HEK293 (cell line): Measurements from ENCODE around the gene PCID2.

ENCODE experiments used
- CTCF ChIA-PET: fragments of 350-600 bp; formaldehyde crosslinking; extraction: SDS; loops from one replicate; lab custom pipeline; 2021; ENCODE audit warnings: antibody characterized with exemption; lab: Yijun Ruan, JAX
- POLR2A ChIA-PET: fragments of 300-600 bp; formaldehyde crosslinking; extraction: SDS; loops from one replicate; lab custom pipeline; 2020; ENCODE audit warnings: antibody characterized with exemption, inconsistent platforms; lab: Yijun Ruan, JAX
- H3K27ac ChIP-seq: fragments of 200-500 bp; sonication (Bioruptor generic); 2 replicates; pipeline ENCODE4 v1.5.1; 2014; ENCODE audit warnings: low read depth, low read length, control low read depth, inconsistent platforms; ENCODE audit errors: extremely low read depth
- H3K36me3 ChIP-seq, 2 experiments: fragments of 200-500 bp in 1 of 2; sonication (Bioruptor generic) in 1 of 2; 1 replicate in 1 of 2; 2 replicates in 1 of 2; pipeline ENCODE4 v1.5.1; 2014 to 2017; ENCODE audit warnings: inconsistent platforms in 2 of 2, low read length in 2 of 2; ENCODE audit not compliant: control insufficient read depth in 2 of 2, insufficient read depth in 1 of 2
- H3K4me1 ChIP-seq: fragments of 200-500 bp; sonication (Bioruptor generic); 2 replicates; pipeline ENCODE4 v1.5.1; 2014; ENCODE audit warnings: mild to moderate bottlenecking, low read length, inconsistent platforms; ENCODE audit not compliant: control insufficient read depth, insufficient read depth
- H3K4me3 ChIP-seq: 2 replicates; pipeline ENCODE4 v1.5.1; 2011; ENCODE audit warnings: low read depth, mild to moderate bottlenecking, control low read depth, low read length, moderate library complexity
- H3K9me3 ChIP-seq: fragments of 200-500 bp; sonication (Bioruptor generic); 2 replicates; pipeline ENCODE4 v1.5.1; 2014; ENCODE audit warnings: low read depth, low read length, inconsistent platforms; ENCODE audit not compliant: control insufficient read depth, insufficient read depth
- HOXC10 ChIP-seq: sonication (generic); formaldehyde crosslinking; IDR thresholded peaks from 2 replicates; pipeline ENCODE4 v1.8.1; 2023; ENCODE audit warnings: mild to moderate bottlenecking, missing genetic modification reagents
- PRDM1 ChIP-seq: fragments of 450-650 bp; formaldehyde crosslinking; IDR thresholded peaks from 2 replicates; pipeline ENCODE4; 2016; ENCODE audit warnings: missing biosample characterization, missing genetic modification characterization
- SP2 ChIP-seq: fragments of 450-650 bp; formaldehyde crosslinking; IDR thresholded peaks from 2 replicates; pipeline ENCODE4 v1.5.1; 2016; ENCODE audit warnings: missing biosample characterization, missing genetic modification characterization
- ZFP3 ChIP-seq: fragments of 450-650 bp; formaldehyde crosslinking; IDR thresholded peaks from 2 replicates; pipeline ENCODE4 v1.5.1; 2016; ENCODE audit warnings: low read depth, missing biosample characterization, missing genetic modification characterization
- ZNF221 ChIP-seq: fragments of 450-650 bp; formaldehyde crosslinking; IDR thresholded peaks from 2 replicates; pipeline ENCODE4 v1.5.1; 2017; ENCODE audit warnings: missing biosample characterization, missing genetic modification characterization, borderline replicate concordance
- ZNF596 ChIP-seq: fragments of 450-650 bp; IDR thresholded peaks from 2 replicates; pipeline ENCODE4 v1.5.0; 2018; ENCODE audit warnings: missing biosample characterization, mild to moderate bottlenecking, missing genetic modification characterization, moderate library complexity
- ZNF600 ChIP-seq: fragments of 450-650 bp; formaldehyde crosslinking; IDR thresholded peaks from 2 replicates; pipeline ENCODE4 v1.5.1; 2016; ENCODE audit warnings: missing biosample characterization, missing genetic modification characterization
- ZNF830 ChIP-seq: fragments of 450-650 bp; IDR thresholded peaks from 2 replicates; pipeline ENCODE4 v1.5.0; 2018; ENCODE audit warnings: missing biosample characterization, missing genetic modification characterization, low read depth, mild to moderate bottlenecking, moderate library complexity
- TF ChIP-seq, protein P1 (sequence below): fragments of 450-650 bp; formaldehyde crosslinking; IDR thresholded peaks from 2 replicates; pipeline ENCODE4 v1.5.1; 2016; ENCODE audit warnings: missing biosample characterization, missing genetic modification characterization
- TF ChIP-seq, protein P2 (sequence below): fragments of 450-650 bp; formaldehyde crosslinking; IDR thresholded peaks from 2 replicates; pipeline ENCODE4 v1.5.1; 2017; ENCODE audit warnings: missing biosample characterization, missing genetic modification characterization
- TF ChIP-seq, protein P3 (sequence below): fragments of 450-650 bp; formaldehyde crosslinking; optimal IDR thresholded peaks from 2 replicates; pipeline ENCODE3; 2016; ENCODE audit warnings: missing biosample characterization, mild to moderate bottlenecking, missing genetic modification characterization
- TF ChIP-seq, protein P4 (sequence below): fragments of 450-650 bp; formaldehyde crosslinking; IDR thresholded peaks from 2 replicates; pipeline ENCODE4 v1.5.1; 2016; ENCODE audit warnings: missing biosample characterization, missing genetic modification characterization
- TF ChIP-seq, protein P5 (sequence below): fragments of 450-650 bp; formaldehyde crosslinking; IDR thresholded peaks from 2 replicates; pipeline ENCODE4 v1.5.1; 2017; ENCODE audit warnings: missing biosample characterization, missing genetic modification characterization
- TF ChIP-seq, protein P6 (sequence below): fragments of 450-650 bp; formaldehyde crosslinking; IDR thresholded peaks from 2 replicates; pipeline ENCODE4 v1.5.1; 2016; ENCODE audit warnings: missing biosample characterization, missing genetic modification characterization
- TF ChIP-seq, protein P7 (sequence below): fragments of 450-650 bp; formaldehyde crosslinking; IDR thresholded peaks from 2 replicates; pipeline ENCODE4 v1.5.1; 2016; ENCODE audit warnings: missing biosample characterization, missing genetic modification characterization

PCID2 gene

DNA sequence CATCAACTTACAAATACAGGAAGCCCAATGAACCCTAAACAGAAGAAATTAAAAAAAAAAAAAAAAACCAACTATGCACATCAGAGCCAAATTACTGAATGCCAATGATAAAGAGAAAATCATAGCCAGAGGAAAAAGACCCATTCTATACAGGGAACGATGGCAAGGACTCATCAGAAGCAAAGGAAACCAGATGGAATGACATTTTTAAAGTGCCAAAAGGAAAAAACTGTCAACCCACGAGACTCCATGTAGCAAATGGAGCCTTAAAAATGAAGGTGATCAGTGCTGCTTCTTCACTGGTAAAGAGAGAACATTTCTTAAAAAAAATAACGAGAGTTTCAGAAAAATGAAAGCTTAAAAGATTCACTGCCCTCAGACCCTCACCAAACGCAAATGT lies 18.3 kb downstream of the PCID2 start:
- no peaks in the 10 kb centered on the region for H3K4me1 ChIP-seq
- ChIA-PET POLR2A (interaction anchor here (0.6 kb wide), 1 partner anchor 277 kb away, joined by 3 read pairs; no protein-coding TSS in a partner anchor), CTCF (no interaction called here)
- TF ChIP-seq PRDM1 (peak; percentile 75), HOXC10 (no peak), ZNF830 (no peak), ZFP3 (tag by site-specific recombination) (no peak), ZNF596 (tag by site-specific recombination) (no peak)
- TF ChIP-seq, protein P1, sequence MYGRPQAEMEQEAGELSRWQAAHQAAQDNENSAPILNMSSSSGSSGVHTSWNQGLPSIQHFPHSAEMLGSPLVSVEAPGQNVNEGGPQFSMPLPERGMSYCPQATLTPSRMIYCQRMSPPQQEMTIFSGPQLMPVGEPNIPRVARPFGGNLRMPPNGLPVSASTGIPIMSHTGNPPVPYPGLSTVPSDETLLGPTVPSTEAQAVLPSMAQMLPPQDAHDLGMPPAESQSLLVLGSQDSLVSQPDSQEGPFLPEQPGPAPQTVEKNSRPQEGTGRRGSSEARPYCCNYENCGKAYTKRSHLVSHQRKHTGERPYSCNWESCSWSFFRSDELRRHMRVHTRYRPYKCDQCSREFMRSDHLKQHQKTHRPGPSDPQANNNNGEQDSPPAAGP, result no peak
- TF ChIP-seq, protein P2, sequence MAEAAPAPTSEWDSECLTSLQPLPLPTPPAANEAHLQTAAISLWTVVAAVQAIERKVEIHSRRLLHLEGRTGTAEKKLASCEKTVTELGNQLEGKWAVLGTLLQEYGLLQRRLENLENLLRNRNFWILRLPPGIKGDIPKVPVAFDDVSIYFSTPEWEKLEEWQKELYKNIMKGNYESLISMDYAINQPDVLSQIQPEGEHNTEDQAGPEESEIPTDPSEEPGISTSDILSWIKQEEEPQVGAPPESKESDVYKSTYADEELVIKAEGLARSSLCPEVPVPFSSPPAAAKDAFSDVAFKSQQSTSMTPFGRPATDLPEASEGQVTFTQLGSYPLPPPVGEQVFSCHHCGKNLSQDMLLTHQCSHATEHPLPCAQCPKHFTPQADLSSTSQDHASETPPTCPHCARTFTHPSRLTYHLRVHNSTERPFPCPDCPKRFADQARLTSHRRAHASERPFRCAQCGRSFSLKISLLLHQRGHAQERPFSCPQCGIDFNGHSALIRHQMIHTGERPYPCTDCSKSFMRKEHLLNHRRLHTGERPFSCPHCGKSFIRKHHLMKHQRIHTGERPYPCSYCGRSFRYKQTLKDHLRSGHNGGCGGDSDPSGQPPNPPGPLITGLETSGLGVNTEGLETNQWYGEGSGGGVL (tag by site-specific recombination), result no peak
- TF ChIP-seq, all 188 proteins: peak for 1
- peaks cover 10 to 68% of the 10 kb centered on the region in 2 experiments for H3K36me3 ChIP-seq
- H3K4me3 ChIP-seq, result no peak overlapping the region
- H3K9me3 ChIP-seq, result no peaks in the 10 kb centered on the region
- no peak overlapping the region for H3K27ac ChIP-seq

DNA sequence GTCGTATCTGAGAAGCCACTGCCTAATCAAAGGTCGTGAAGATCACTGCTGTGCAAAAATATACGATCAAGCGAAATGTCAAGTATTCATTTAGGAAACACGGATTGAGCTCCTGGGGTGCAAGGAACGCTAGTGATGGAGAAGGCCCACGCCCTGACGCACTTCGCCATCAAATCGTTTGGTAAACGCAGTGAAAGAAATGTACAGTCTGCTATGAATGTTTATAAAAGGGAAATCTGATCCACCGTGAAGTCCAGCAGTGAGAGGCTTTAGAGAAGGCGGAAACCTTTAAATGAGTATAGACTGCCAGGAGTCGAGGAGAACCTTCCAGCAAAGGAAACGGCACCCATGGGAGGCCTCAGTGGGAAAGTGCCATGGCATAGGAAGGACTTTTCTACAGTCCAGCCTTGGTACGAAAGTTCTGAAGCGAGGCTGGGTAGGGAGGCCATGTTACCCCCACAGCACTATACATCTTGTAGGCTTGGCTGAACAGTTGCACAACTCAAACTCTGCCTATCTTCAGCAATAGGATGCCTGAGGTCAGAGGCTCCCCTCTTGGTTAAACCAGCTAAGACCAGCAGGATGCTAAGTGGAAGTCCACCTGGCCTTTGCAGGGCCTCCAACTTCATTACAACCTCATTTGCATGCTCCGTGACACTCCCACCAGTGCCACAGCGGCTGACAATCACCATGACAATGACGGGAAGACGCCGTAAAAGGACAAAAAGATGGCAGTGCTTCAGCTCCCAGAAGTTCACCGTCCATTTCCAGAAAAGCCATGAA lies 20.4 kb downstream of the PCID2 start:
- Histone ChIP-seq H3K4me3 (no peak overlapping the region), H3K4me1 (no peaks in the 10 kb centered on the region), H3K27ac (no peak overlapping the region), H3K36me3 (peaks cover 6 to 69% of the 10 kb centered on the region in 2 experiments), H3K9me3 (no peaks in the 10 kb centered on the region)
- ChIA-PET CTCF (interaction anchor here (0.7 kb wide), 1 partner anchor 34 kb away, joined by 3 read pairs; no protein-coding TSS in a partner anchor), POLR2A (interaction anchor here (1.3 kb wide), 1 partner anchor 21 kb away, joined by 6 read pairs; the partner anchor contains the start of gene PCID2)
- TF ChIP-seq, protein P3, sequence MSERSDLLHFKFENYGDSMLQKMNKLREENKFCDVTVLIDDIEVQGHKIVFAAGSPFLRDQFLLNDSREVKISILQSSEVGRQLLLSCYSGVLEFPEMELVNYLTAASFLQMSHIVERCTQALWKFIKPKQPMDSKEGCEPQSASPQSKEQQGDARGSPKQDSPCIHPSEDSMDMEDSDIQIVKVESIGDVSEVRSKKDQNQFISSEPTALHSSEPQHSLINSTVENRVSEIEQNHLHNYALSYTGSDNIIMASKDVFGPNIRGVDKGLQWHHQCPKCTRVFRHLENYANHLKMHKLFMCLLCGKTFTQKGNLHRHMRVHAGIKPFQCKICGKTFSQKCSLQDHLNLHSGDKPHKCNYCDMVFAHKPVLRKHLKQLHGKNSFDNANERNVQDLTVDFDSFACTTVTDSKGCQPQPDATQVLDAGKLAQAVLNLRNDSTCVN (tag by site-specific recombination), result no peak
- TF ChIP-seq, protein P4, sequence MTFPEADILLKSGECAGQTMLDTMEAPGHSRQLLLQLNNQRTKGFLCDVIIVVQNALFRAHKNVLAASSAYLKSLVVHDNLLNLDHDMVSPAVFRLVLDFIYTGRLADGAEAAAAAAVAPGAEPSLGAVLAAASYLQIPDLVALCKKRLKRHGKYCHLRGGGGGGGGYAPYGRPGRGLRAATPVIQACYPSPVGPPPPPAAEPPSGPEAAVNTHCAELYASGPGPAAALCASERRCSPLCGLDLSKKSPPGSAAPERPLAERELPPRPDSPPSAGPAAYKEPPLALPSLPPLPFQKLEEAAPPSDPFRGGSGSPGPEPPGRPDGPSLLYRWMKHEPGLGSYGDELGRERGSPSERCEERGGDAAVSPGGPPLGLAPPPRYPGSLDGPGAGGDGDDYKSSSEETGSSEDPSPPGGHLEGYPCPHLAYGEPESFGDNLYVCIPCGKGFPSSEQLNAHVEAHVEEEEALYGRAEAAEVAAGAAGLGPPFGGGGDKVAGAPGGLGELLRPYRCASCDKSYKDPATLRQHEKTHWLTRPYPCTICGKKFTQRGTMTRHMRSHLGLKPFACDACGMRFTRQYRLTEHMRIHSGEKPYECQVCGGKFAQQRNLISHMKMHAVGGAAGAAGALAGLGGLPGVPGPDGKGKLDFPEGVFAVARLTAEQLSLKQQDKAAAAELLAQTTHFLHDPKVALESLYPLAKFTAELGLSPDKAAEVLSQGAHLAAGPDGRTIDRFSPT (tag by site-specific recombination), result peak; percentile 63; the same call in 1 of the 2 replicates
- TF ChIP-seq, protein P5, sequence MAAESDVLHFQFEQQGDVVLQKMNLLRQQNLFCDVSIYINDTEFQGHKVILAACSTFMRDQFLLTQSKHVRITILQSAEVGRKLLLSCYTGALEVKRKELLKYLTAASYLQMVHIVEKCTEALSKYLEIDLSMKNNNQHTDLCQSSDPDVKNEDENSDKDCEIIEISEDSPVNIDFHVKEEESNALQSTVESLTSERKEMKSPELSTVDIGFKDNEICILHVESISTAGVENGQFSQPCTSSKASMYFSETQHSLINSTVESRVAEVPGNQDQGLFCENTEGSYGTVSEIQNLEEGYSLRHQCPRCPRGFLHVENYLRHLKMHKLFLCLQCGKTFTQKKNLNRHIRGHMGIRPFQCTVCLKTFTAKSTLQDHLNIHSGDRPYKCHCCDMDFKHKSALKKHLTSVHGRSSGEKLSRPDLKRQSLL (tag by site-specific recombination), result no peak

DNA sequence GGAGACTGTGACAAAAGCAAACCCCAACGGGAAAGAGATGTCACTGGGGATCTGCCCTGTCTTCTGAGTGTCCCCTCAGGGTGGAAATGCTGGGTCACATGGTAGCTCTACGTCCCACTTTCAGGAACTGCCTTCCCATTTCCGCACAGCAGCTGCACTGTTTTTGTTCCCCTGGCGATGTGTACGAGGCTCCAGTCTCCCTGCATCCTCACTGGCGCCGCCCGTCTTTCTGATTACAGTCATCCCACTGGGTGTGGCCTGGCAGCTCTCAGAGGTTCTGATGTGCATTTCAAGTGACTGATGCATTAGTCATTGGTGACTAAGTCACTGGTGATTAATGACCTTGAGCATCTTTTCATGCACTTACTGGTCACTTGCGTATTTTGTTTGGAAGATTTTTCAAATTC lies 21.2 kb downstream of the PCID2 start:
- H3K36me3 ChIP-seq, result peaks cover 8 to 64% of the 10 kb centered on the region in 2 experiments
- ChIA-PET POLR2A (interaction anchor here (1.3 kb wide), 1 partner anchor 21 kb away, joined by 6 read pairs; the partner anchor contains the start of gene PCID2), CTCF (interaction anchor here (0.5 to 0.8 kb wide), 3 partner anchors 14 to 130 kb away, joined by 3 read pairs; no protein-coding TSS in a partner anchor)
- H3K27ac ChIP-seq, result no peak overlapping the region
- H3K9me3 ChIP-seq, result no peaks in the 10 kb centered on the region
- H3K4me1 ChIP-seq, result no peaks in the 10 kb centered on the region
- no peak overlapping the region for H3K4me3 ChIP-seq
- TF ChIP-seq SP2 (peak; percentile 64), ZNF600 (tag by site-specific recombination) (peak; percentile 92; the same call in 1 of the 2 replicates), ZNF221 (no peak)
- TF ChIP-seq, protein P6, sequence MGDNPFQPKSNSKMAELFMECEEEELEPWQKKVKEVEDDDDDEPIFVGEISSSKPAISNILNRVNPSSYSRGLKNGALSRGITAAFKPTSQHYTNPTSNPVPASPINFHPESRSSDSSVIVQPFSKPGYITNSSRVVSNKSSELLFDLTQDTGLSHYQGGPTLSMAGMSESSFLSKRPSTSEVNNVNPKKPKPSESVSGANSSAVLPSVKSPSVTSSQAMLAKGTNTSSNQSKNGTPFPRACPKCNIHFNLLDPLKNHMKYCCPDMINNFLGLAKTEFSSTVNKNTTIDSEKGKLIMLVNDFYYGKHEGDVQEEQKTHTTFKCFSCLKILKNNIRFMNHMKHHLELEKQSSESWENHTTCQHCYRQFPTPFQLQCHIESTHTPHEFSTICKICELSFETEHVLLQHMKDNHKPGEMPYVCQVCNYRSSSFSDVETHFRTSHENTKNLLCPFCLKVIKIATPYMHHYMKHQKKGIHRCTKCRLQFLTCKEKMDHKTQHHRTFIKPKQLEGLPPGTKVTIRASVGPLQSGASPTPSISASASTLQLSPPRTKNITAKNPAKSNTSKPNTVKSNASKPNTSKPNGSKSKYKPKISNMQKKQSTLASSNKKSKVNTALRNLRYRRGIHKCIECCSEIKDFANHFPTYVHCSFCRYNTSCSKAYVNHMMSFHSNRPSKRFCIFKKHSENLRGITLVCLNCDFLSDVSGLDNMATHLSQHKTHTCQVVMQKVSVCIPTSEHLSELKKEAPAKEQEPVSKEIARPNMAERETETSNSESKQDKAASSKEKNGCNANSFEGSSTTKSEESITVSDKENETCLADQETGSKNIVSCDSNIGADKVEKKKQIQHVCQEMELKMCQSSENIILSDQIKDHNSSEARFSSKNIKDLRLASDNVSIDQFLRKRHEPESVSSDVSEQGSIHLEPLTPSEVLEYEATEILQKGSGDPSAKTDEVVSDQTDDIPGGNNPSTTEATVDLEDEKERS (tag by site-specific recombination), result no peak
- TF ChIP-seq, protein P7, sequence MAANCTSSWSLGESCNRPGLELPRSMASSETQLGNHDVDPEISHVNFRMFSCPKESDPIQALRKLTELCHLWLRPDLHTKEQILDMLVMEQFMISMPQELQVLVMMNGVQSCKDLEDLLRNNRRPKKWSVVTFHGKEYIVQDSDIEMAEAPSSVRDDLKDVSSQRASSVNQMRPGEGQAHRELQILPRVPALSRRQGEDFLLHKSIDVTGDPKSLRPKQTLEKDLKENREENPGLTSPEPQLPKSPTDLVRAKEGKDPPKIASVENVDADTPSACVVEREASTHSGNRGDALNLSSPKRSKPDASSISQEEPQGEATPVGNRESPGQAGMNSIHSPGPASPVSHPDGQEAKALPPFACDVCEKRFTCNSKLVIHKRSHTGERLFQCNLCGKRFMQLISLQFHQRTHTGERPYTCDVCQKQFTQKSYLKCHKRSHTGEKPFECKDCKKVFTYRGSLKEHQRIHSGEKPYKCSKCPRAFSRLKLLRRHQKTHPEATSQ (tag by site-specific recombination), result no peak
